MM.1S (cell line): ENCODE data around the gene NAGPA.

Source experiments
- DNase-seq: peaks from one replicate; pipeline ENCODE4 v3.0.0-alpha.2; 2015
- H2AFZ ChIP-seq: fragments of 300-600 bp; sonication (generic); 2 replicates; pipeline ENCODE4 v1.6.0; 2016; ENCODE audit warnings: antibody characterized with exemption, low read length
- H3F3A ChIP-seq: fragments of 300-600 bp; sonication (generic); 2 replicates; pipeline ENCODE4 v1.6.1; 2016; ENCODE audit warnings: mild to moderate bottlenecking, antibody characterized with exemption, low read length, moderate library complexity, mixed read lengths; ENCODE audit not compliant: insufficient read depth
- H3K27ac ChIP-seq: fragments of 300-600 bp; sonication (generic); 2 replicates; pipeline ENCODE4 v1.5.1; 2016; ENCODE audit warnings: mild to moderate bottlenecking, low read length
- H3K27me3 ChIP-seq: fragments of 300-600 bp; sonication (generic); replicated peaks from 2 replicates; pipeline ENCODE4 v1.6.0; 2016; ENCODE audit warnings: low read length; ENCODE audit not compliant: insufficient read depth
- H3K36me3 ChIP-seq: fragments of 300-600 bp; sonication (generic); replicated peaks from 2 replicates; pipeline ENCODE4 v1.6.1; 2016; ENCODE audit warnings: mild to moderate bottlenecking, low read length, mixed read lengths; ENCODE audit not compliant: insufficient read depth
- H3K4me1 ChIP-seq: fragments of 300-600 bp; sonication (generic); 2 replicates; pipeline ENCODE4 v1.6.1; 2016; ENCODE audit warnings: low read length, mixed read lengths
- H3K4me2 ChIP-seq: fragments of 300-600 bp; sonication (generic); 2 replicates; pipeline ENCODE4 v1.6.0; 2016; ENCODE audit warnings: low read depth, low read length
- H3K4me3 ChIP-seq: fragments of 300-600 bp; sonication (generic); 2 replicates; pipeline ENCODE4 v1.5.1; 2016; ENCODE audit warnings: low read length, mixed read lengths
- H3K79me2 ChIP-seq: fragments of 300-600 bp; sonication (generic); 2 replicates; pipeline ENCODE4 v1.6.1; 2016; ENCODE audit warnings: mixed run types, low read length, mixed read lengths
- H3K9ac ChIP-seq: fragments of 300-600 bp; sonication (generic); 2 replicates; pipeline ENCODE4 v1.6.1; 2016; ENCODE audit warnings: low read length, mixed read lengths
- H3K9me2 ChIP-seq: fragments of 300-600 bp; sonication (generic); replicated peaks from 2 replicates; pipeline ENCODE4 v1.6.1; 2016; ENCODE audit warnings: mild to moderate bottlenecking, low read length, mixed read lengths; ENCODE audit not compliant: insufficient read depth
- H3K9me3 ChIP-seq: fragments of 300-600 bp; sonication (generic); replicated peaks from 2 replicates; pipeline ENCODE4 v1.6.1; 2016; ENCODE audit warnings: mild to moderate bottlenecking, low read length, mixed read lengths; ENCODE audit not compliant: insufficient read depth
- H4K20me1 ChIP-seq: fragments of 300-600 bp; sonication (generic); 2 replicates; pipeline ENCODE4 v1.6.1; 2016; ENCODE audit warnings: mild to moderate bottlenecking, low read length, moderate library complexity, mixed read lengths; ENCODE audit not compliant: insufficient read depth
- EZH2 ChIP-seq: fragments of 300-600 bp; sonication (generic); optimal IDR thresholded peaks from 2 replicates; pipeline ENCODE3; 2017; ENCODE audit warnings: low read depth, mild to moderate bottlenecking, antibody characterized with exemption, low read length, mixed read lengths
- EZH2phosphoT487 ChIP-seq: fragments of 300-600 bp; sonication (generic); IDR thresholded peaks from 2 replicates; pipeline ENCODE4 v1.6.1; 2018; ENCODE audit warnings: antibody characterized with exemption, low read length
- TF ChIP-seq, protein P1 (sequence below): fragments of 300-600 bp; sonication (generic); IDR thresholded peaks from 2 replicates; pipeline ENCODE4 v1.5.1; 2016; ENCODE audit warnings: antibody characterized with exemption, low read length, mixed read lengths

Gene NAGPA

DNA sequence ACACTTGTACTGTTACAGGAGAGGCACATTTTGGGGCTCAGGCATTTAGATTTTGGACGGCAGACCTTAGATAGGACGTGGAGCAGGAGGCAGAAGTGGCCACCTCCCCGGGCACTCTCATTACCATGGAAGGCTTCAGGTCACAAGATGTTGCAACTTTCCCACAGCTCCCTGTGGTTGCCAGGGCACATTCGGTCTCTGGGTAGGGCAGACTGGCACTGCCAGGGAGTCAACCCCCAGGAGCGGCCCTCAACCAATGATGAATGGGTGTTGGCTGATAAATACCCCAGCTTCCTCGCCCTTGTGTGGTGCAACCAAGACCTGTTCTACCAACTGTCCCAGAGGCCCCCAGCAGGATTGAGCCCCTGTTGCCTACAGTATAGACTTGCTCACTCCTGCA is 11.2 kb downstream of the NAGPA start:
- peaks cover 60% of the 10 kb centered on the region for H3K27me3 ChIP-seq
- no peak overlapping the region for H3K9ac ChIP-seq
- H3K4me3 ChIP-seq: no peak overlapping the region
- no peaks in the 10 kb centered on the region for H3K9me3 ChIP-seq
- no peaks in the 10 kb centered on the region for H3K36me3 ChIP-seq
- H3K9me2 ChIP-seq: no peaks in the 10 kb centered on the region
- TF ChIP-seq EZH2phosphoT487: no peak
- TF ChIP-seq, protein P1, sequence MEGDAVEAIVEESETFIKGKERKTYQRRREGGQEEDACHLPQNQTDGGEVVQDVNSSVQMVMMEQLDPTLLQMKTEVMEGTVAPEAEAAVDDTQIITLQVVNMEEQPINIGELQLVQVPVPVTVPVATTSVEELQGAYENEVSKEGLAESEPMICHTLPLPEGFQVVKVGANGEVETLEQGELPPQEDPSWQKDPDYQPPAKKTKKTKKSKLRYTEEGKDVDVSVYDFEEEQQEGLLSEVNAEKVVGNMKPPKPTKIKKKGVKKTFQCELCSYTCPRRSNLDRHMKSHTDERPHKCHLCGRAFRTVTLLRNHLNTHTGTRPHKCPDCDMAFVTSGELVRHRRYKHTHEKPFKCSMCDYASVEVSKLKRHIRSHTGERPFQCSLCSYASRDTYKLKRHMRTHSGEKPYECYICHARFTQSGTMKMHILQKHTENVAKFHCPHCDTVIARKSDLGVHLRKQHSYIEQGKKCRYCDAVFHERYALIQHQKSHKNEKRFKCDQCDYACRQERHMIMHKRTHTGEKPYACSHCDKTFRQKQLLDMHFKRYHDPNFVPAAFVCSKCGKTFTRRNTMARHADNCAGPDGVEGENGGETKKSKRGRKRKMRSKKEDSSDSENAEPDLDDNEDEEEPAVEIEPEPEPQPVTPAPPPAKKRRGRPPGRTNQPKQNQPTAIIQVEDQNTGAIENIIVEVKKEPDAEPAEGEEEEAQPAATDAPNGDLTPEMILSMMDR: no peak
- no peak for TF ChIP-seq EZH2
- H3K4me2 ChIP-seq: no peak overlapping the region
- no peak for DNase-seq
- H3F3A ChIP-seq: no peaks in the 10 kb centered on the region
- H4K20me1 ChIP-seq: no peaks in the 10 kb centered on the region
- no peak overlapping the region for H2AFZ ChIP-seq
- H3K27ac ChIP-seq: no peak overlapping the region
- H3K4me1 ChIP-seq: no peaks in the 10 kb centered on the region
- H3K79me2 ChIP-seq: no peaks in the 10 kb centered on the region

DNA sequence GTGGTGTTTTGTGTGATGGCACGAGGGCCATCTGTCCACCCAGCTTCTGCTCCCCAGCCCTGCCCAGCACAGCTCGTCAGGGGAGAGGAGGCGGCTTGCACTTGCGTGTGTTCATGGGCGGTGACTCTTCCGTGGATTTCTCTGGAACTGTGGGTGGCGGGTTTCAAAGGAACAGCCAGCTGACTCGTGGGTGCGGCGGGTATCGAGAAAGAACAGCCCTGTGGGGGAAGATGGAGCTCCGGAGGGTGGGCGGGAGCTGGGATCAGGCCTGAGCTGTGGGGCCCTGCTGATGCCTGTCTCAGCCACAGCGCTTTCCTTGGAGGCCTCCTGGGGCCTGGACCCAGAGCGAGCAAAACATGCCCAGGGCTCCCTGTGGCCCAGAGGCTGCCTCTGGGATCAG is 13.2 kb downstream of the NAGPA start:
- Histone ChIP-seq H3K27ac (no peak overlapping the region), H3K4me1 (no peaks in the 10 kb centered on the region), H3K9me2 (no peaks in the 10 kb centered on the region), H3K4me3 (no peak overlapping the region), H3K4me2 (no peak overlapping the region), H2AFZ (no peak overlapping the region), H3K9me3 (no peaks in the 10 kb centered on the region), H3F3A (no peaks in the 10 kb centered on the region), H3K9ac (no peak overlapping the region), H4K20me1 (no peaks in the 10 kb centered on the region), H3K79me2 (no peaks in the 10 kb centered on the region), H3K27me3 (peaks cover 72% of the 10 kb centered on the region), H3K36me3 (no peaks in the 10 kb centered on the region)
- DNase-seq: no peak
- TF ChIP-seq EZH2: no peak
- no peak for TF ChIP-seq EZH2phosphoT487
- TF ChIP-seq, protein P1: no peak

DNA sequence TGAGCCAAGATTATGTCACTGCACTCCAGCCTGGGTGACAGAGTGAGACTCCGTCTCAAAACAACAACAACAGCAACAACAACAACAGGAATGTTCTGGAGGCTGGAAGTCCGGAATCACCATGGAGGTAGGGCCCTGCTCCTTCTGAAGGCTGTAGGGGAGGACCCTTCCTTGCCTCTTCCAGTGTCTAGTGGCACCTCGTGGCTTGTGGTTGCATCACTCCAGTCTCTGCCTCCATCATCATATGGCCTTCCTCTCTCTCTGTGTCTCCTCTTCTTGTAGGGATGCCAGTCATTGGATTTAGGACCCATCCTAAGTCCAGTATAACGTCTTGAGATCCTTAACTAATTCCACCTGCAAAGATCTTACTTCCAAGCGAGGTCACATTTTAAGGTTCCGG is 14.0 kb downstream of the NAGPA start:
- H3F3A ChIP-seq: no peaks in the 10 kb centered on the region
- no peaks in the 10 kb centered on the region for H3K36me3 ChIP-seq
- H3K9me3 ChIP-seq: no peaks in the 10 kb centered on the region
- H2AFZ ChIP-seq: no peak overlapping the region
- no peaks in the 10 kb centered on the region for H4K20me1 ChIP-seq
- no peaks in the 10 kb centered on the region for H3K79me2 ChIP-seq
- no peak overlapping the region for H3K27ac ChIP-seq
- H3K27me3 ChIP-seq: peaks cover 75% of the 10 kb centered on the region
- H3K4me1 ChIP-seq: no peaks in the 10 kb centered on the region
- no peak overlapping the region for H3K9ac ChIP-seq
- no peak for TF ChIP-seq EZH2
- no peak for TF ChIP-seq EZH2phosphoT487
- TF ChIP-seq, protein P1: no peak
- H3K9me2 ChIP-seq: no peaks in the 10 kb centered on the region
- H3K4me3 ChIP-seq: no peak overlapping the region
- no peak overlapping the region for H3K4me2 ChIP-seq
- no peak for DNase-seq
